Measurements from ENCODE around the gene FLRT3. TPM values are rescaled to one million over a fixed set of nuclear protein-coding genes. Genes with fewer than 3 reads are reported as not detected.

Gene FLRT3
- total and polyA plus RNA-seq, 4 donors = 23.5 to 144 (median 48.9) TPM

DNA sequence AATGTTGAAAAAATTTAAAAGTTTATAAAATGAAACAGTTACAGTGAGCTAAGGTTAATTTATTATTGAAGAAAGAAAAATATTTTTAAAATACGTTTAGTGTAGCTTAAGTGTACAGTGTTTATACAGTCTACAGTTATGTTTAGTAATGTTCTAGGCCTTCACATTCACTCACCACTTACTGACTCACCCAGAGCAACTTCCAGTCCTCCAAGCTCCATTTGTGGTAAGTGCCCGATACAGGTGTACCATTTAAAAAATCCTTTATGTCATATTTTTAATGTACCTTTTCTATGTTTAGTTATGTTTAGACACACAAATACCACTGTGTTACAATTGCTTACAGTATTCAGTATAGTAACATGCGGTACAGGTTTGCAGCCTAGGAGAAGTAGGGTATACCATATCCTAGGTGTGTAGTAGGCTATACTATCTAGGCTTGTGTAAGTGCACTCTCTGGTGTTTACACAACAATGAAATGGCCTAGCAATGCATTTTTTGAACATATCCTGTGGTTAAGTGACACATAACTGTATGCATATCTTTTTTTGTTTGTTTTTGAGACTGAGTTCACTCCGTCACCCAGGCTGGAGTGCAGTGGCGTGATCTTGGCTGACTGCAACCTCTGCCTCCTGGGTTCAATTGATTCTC, 26.3 kb downstream of the FLRT3 start:
- no peaks in the 10 kb centered on the region for H3K9me3 ChIP-seq (ENCODE audit: control insufficient read depth in 4 of 4, insufficient read depth in 3 of 4, low read length in 3 of 4)
- no peaks in the 10 kb centered on the region for H3K4me1 ChIP-seq (ENCODE audit: control insufficient read depth in 5 of 5, insufficient read depth in 5 of 5, low read length in 5 of 5)
- ATAC-seq (ENCODE audit: insufficient read depth, low FRiP score) (no peak), DNase-seq (no peak)
- H3K27me3 ChIP-seq (ENCODE audit: control insufficient read depth in 3 of 3, insufficient read depth in 3 of 3, low read length in 2 of 3) = no peaks in the 10 kb centered on the region
- no peak overlapping the region for H3K9ac ChIP-seq (ENCODE audit: insufficient read depth in 1 of 2, low read length in 2 of 2)
- WGBS, 2 donors = 83 to 89% methylated on average over 5 of the region's 5 CpGs
- no peak overlapping the region for H3K4me3 ChIP-seq
- H3K27ac ChIP-seq (ENCODE audit: low read depth in 1 of 2, low read length in 1 of 2) = no peak overlapping the region
- TF ChIP-seq, protein P1, sequence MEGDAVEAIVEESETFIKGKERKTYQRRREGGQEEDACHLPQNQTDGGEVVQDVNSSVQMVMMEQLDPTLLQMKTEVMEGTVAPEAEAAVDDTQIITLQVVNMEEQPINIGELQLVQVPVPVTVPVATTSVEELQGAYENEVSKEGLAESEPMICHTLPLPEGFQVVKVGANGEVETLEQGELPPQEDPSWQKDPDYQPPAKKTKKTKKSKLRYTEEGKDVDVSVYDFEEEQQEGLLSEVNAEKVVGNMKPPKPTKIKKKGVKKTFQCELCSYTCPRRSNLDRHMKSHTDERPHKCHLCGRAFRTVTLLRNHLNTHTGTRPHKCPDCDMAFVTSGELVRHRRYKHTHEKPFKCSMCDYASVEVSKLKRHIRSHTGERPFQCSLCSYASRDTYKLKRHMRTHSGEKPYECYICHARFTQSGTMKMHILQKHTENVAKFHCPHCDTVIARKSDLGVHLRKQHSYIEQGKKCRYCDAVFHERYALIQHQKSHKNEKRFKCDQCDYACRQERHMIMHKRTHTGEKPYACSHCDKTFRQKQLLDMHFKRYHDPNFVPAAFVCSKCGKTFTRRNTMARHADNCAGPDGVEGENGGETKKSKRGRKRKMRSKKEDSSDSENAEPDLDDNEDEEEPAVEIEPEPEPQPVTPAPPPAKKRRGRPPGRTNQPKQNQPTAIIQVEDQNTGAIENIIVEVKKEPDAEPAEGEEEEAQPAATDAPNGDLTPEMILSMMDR (IDR thresholded peaks at IDR 0.05; ENCODE audit: control extremely low read depth, extremely low read depth) = no peak
- H3K36me3 ChIP-seq (ENCODE audit: control insufficient read depth in 4 of 4, insufficient read depth in 4 of 4, low read length in 4 of 4) = no peaks in the 10 kb centered on the region

DNA sequence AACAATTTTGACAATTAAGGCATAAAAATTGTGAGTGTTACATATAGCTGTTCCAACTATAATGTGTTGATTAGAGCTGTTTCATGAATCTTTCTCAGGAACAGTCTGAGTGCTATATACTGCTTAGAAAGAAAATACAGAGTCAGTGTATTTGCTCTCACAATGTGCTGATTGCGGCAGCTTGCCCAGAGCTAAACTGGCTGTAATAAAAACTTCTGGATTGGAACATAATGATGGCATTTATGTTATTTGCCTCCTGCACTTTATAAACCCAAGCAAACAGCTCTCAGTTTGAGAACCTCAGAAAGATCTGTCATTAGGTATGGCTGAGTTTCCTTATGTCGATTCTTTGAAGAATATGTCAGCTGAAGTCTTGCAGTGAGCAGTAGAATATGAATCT, 29.5 kb downstream of the FLRT3 start:
- Histone ChIP-seq H3K27me3 (ENCODE audit: control insufficient read depth in 3 of 3, insufficient read depth in 3 of 3, low read length in 2 of 3) (no peaks in the 10 kb centered on the region), H3K36me3 (ENCODE audit: control insufficient read depth in 4 of 4, insufficient read depth in 4 of 4, low read length in 4 of 4) (no peaks in the 10 kb centered on the region), H3K27ac (ENCODE audit: low read depth in 1 of 2, low read length in 1 of 2) (no peak overlapping the region), H3K4me1 (ENCODE audit: control insufficient read depth in 5 of 5, insufficient read depth in 5 of 5, low read length in 5 of 5) (no peaks in the 10 kb centered on the region), H3K9me3 (ENCODE audit: control insufficient read depth in 4 of 4, insufficient read depth in 3 of 4, low read length in 3 of 4) (no peaks in the 10 kb centered on the region), H3K4me3 (no peak overlapping the region), H3K9ac (ENCODE audit: insufficient read depth in 1 of 2, low read length in 2 of 2) (no peak overlapping the region)
- WGBS, 2 donors = 77 to 85% methylated on average over 2 of the region's 2 CpGs
- ATAC-seq (ENCODE audit: insufficient read depth, low FRiP score) (no peak), DNase-seq (no peak)
- TF ChIP-seq, protein P1 (IDR thresholded peaks at IDR 0.05; ENCODE audit: control extremely low read depth, extremely low read depth) = no peak

DNA sequence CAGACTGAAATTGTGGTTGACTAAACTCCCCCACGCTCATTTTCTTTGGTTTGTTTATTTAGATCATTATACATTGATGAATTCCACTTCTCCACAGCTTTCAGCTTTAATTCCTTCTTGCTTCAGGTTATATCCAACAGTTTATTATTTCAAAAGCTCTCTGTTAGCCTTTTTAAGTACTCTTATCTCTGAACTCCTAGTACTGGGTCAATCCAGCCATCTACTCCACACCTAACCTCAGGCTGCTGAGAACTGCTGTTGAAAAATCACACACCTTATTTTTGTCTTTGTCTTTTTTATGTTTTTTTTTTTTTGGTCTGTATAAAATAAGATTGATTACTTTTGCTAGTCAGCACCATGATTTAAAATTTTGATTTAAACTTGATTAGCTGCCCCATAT, 32.9 kb downstream of the FLRT3 start:
- H3K9me3 ChIP-seq (ENCODE audit: control insufficient read depth in 4 of 4, insufficient read depth in 3 of 4, low read length in 3 of 4) = no peaks in the 10 kb centered on the region
- H3K27ac ChIP-seq (ENCODE audit: low read depth in 1 of 2, low read length in 1 of 2) = no peak overlapping the region
- no peak overlapping the region for H3K4me3 ChIP-seq
- 42 to 67% methylated on average over 1 of the region's 1 CpG for WGBS, 2 donors
- H3K36me3 ChIP-seq (ENCODE audit: control insufficient read depth in 4 of 4, insufficient read depth in 4 of 4, low read length in 4 of 4) = no peaks in the 10 kb centered on the region
- H3K4me1 ChIP-seq (ENCODE audit: control insufficient read depth in 5 of 5, insufficient read depth in 5 of 5, low read length in 5 of 5) = no peaks in the 10 kb centered on the region
- ATAC-seq (ENCODE audit: insufficient read depth, low FRiP score) (no peak), DNase-seq (peak in 1 of 3 donors; percentile 19)
- TF ChIP-seq, protein P1 (IDR thresholded peaks at IDR 0.05; ENCODE audit: control extremely low read depth, extremely low read depth) = no peak
- no peak overlapping the region for H3K9ac ChIP-seq (ENCODE audit: insufficient read depth in 1 of 2, low read length in 2 of 2)
- H3K27me3 ChIP-seq (ENCODE audit: control insufficient read depth in 3 of 3, insufficient read depth in 3 of 3, low read length in 2 of 3) = no peaks in the 10 kb centered on the region

DNA sequence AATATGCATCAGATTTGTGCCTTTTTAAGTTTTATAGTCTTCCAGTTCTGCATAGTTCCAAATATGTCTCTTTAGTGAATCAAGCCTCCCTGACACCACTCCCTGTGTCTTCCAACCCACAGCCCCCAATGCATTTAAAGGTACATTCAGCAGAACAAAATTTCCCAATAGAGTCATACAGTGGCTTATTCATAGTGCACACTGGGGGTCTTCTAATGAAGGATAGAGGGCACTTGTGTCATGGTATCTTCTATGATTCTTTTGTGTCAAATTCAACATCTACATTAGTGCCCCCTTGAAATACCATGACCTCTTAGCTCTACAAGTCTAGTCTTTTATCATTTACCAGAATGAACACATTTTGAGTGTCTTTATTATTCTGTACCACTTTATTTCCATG, 33.8 kb downstream of the FLRT3 start:
- H3K9me3 ChIP-seq (ENCODE audit: control insufficient read depth in 4 of 4, insufficient read depth in 3 of 4, low read length in 3 of 4) = no peaks in the 10 kb centered on the region
- H3K9ac ChIP-seq (ENCODE audit: insufficient read depth in 1 of 2, low read length in 2 of 2) = no peak overlapping the region
- H3K4me1 ChIP-seq (ENCODE audit: control insufficient read depth in 5 of 5, insufficient read depth in 5 of 5, low read length in 5 of 5) = no peaks in the 10 kb centered on the region
- DNase-seq = no peak
- H3K27me3 ChIP-seq (ENCODE audit: control insufficient read depth in 3 of 3, insufficient read depth in 3 of 3, low read length in 2 of 3) = no peaks in the 10 kb centered on the region
- H3K36me3 ChIP-seq (ENCODE audit: control insufficient read depth in 4 of 4, insufficient read depth in 4 of 4, low read length in 4 of 4) = no peaks in the 10 kb centered on the region
- TF ChIP-seq, protein P1 (IDR thresholded peaks at IDR 0.05; ENCODE audit: control extremely low read depth, extremely low read depth) = no peak
- no peak overlapping the region for H3K27ac ChIP-seq (ENCODE audit: low read depth in 1 of 2, low read length in 1 of 2)
- H3K4me3 ChIP-seq = no peak overlapping the region
- no peak for ATAC-seq (ENCODE audit: insufficient read depth, low FRiP score)
